Measurements from ENCODE around the gene ASB17. TPM values are rescaled to one million over a fixed set of nuclear protein-coding genes. Genes with fewer than 3 reads are reported as not detected.

The ASB17 gene
- total RNA-seq, 1 experiment from 2014 or later, result not detected

DNA sequence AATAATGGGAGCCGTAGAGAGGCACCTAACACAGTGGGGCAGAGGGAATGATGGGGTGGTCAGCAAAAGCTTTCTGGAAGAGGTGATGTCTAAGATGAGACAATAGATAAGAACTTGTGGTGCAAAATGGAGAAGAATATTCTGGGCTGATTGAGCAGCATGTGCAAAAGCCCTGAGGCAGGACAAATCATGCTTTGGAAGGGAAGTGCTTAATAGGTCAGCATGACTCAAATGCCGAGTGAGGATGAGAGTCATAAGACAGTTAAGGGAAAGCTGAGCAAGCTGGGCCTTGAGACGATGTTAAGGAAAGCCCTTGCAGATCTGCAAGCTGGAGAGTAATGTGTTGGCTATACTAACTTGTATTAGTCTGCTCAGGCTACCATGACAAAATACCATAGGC is 37.3 kb upstream of the ASB17 start:
- H3K4me3 Mint-ChIP-seq, result no peak overlapping the region
- H3K36me3 Mint-ChIP-seq (ENCODE audit: insufficient read depth in 1 of 3, low read depth in 3 of 3), result no peaks in the 10 kb centered on the region
- H4K91ac ChIP-seq (ENCODE audit: insufficient read length, low read depth, low read length), result no peak overlapping the region
- TF ChIP-seq, protein P1, sequence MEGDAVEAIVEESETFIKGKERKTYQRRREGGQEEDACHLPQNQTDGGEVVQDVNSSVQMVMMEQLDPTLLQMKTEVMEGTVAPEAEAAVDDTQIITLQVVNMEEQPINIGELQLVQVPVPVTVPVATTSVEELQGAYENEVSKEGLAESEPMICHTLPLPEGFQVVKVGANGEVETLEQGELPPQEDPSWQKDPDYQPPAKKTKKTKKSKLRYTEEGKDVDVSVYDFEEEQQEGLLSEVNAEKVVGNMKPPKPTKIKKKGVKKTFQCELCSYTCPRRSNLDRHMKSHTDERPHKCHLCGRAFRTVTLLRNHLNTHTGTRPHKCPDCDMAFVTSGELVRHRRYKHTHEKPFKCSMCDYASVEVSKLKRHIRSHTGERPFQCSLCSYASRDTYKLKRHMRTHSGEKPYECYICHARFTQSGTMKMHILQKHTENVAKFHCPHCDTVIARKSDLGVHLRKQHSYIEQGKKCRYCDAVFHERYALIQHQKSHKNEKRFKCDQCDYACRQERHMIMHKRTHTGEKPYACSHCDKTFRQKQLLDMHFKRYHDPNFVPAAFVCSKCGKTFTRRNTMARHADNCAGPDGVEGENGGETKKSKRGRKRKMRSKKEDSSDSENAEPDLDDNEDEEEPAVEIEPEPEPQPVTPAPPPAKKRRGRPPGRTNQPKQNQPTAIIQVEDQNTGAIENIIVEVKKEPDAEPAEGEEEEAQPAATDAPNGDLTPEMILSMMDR (conservative IDR thresholded peaks at IDR 0.05), result no peak
- no peaks in the 10 kb centered on the region for H3K79me1 ChIP-seq (ENCODE audit: insufficient read depth, low read depth, low read length, poor library complexity, severe bottlenecking)
- no peak for DNase-seq
- H3K9me3 ChIP-seq (ENCODE audit: control insufficient read depth, low read depth, low read length), result no peaks in the 10 kb centered on the region
- no peak overlapping the region for H3T11ph ChIP-seq (ENCODE audit: low read length)
- no peak overlapping the region for H2BK12ac ChIP-seq (ENCODE audit: insufficient read length, low read depth, low read length)
- no peak overlapping the region for H2BK20ac ChIP-seq (ENCODE audit: low read depth, low read length, poor library complexity, severe bottlenecking)
- H4K5ac ChIP-seq (ENCODE audit: insufficient read length, low read depth, low read length), result no peak overlapping the region
- no peak overlapping the region for H2BK120ac ChIP-seq (ENCODE audit: low read depth, low read length, poor library complexity, severe bottlenecking)
- no peaks in the 10 kb centered on the region for H3K27me3 ChIP-seq (ENCODE audit: insufficient read depth, low read length)
- WGBS (ENCODE audit: extremely low coverage, insufficient read length, low lambda C conversion rate), result no CpG with 5 or more reads among the region's 3 CpGs
- H3K23ac ChIP-seq (ENCODE audit: insufficient read length, low read depth, low read length), result no peak overlapping the region
- no peak overlapping the region for H4K8ac ChIP-seq (replicated peaks; ENCODE audit: insufficient read length, low read depth, low read length)
- H3K4me2 ChIP-seq (ENCODE audit: insufficient read depth, insufficient read length, low read length), result no peak overlapping the region
- no peak overlapping the region for H3K9ac ChIP-seq (ENCODE audit: extremely low read depth, insufficient read length, low read length)
- no peaks in the 10 kb centered on the region for H3K9me3 Mint-ChIP-seq
- H3K27ac ChIP-seq (ENCODE audit: insufficient read length, low read depth, low read length), result no peak overlapping the region
- H3K14ac ChIP-seq (ENCODE audit: insufficient read depth, low read length), result no peak overlapping the region
- no peaks in the 10 kb centered on the region for H3K27me3 Mint-ChIP-seq (ENCODE audit: low read depth)
- no peaks in the 10 kb centered on the region for H4K20me1 ChIP-seq (ENCODE audit: control insufficient read depth, insufficient read depth, insufficient read length)
- H3K56ac ChIP-seq (ENCODE audit: insufficient read length, low read depth, low read length), result no peak overlapping the region
- peaks cover 0 to 4% of the 10 kb centered on the region in 2 experiments; a peak in 1 of 4 replicates for H3K4me1 Mint-ChIP-seq
- H3K79me2 ChIP-seq (ENCODE audit: insufficient read depth, low read length), result no peaks in the 10 kb centered on the region
- no peak overlapping the region for H2BK5ac ChIP-seq (ENCODE audit: insufficient read length, low read length)
- no peaks in the 10 kb centered on the region for H3K4me1 ChIP-seq (ENCODE audit: insufficient read depth, low read length)
- no peaks in the 10 kb centered on the region for H3K23me2 ChIP-seq (ENCODE audit: insufficient read length, low read depth, low read length, poor library complexity, severe bottlenecking)
- H2AFZ ChIP-seq (ENCODE audit: low read length), result no peak overlapping the region
- no peak overlapping the region for H3K18ac ChIP-seq (ENCODE audit: insufficient read length, low read depth, low read length)
- H2BK15ac ChIP-seq (ENCODE audit: low read depth, low read length), result no peak overlapping the region
- H3K4ac ChIP-seq (ENCODE audit: low read depth, low read length), result no peak overlapping the region
- H3K27ac Mint-ChIP-seq, result no peak overlapping the region
- no peak overlapping the region for H2AK5ac ChIP-seq (ENCODE audit: insufficient read length, low read length)

Data from H9 (cell line).